Ishikawa (cell line): ENCODE measurements around the gene SLC25A42.

Experiments
- CEBPB ChIP-seq: IDR thresholded peaks from 2 replicates; pipeline ENCODE4 v1.6.1; 2012
- EGR1 ChIP-seq: IDR thresholded peaks from 2 replicates; pipeline ENCODE4 v1.6.1; 2012
- EP300 ChIP-seq: IDR thresholded peaks from 2 replicates; pipeline ENCODE4 v1.6.1; 2012; ENCODE audit warnings: borderline replicate concordance
- MAX ChIP-seq: IDR thresholded peaks from 2 replicates; pipeline ENCODE4 v1.6.1; 2012
- NFIC ChIP-seq: IDR thresholded peaks from 2 replicates; pipeline ENCODE4 v1.6.1; 2012
- RAD21 ChIP-seq: IDR thresholded peaks from 2 replicates; pipeline ENCODE4 v1.6.1; 2012; ENCODE audit warnings: low read depth
- TAF1 ChIP-seq: IDR thresholded peaks from 2 replicates; pipeline ENCODE4 v1.6.1; 2012; ENCODE audit warnings: low read depth, mild to moderate bottlenecking
- TEAD4 ChIP-seq: IDR thresholded peaks from 2 replicates; pipeline ENCODE4 v1.6.1; 2012
- YY1 ChIP-seq: IDR thresholded peaks from 2 replicates; pipeline ENCODE4 v1.6.1; 2012; ENCODE audit warnings: low read depth
- TF ChIP-seq, protein P1 (sequence below): IDR thresholded peaks from 2 replicates; pipeline ENCODE4 v1.6.1; 2012
- TF ChIP-seq, protein P2 (sequence below): IDR thresholded peaks from 2 replicates; pipeline ENCODE4 v1.6.1; 2012; ENCODE audit warnings: low read depth, mild to moderate bottlenecking

GRCh38 chr19:19121371-19121770 lies 57.6 kb downstream of the SLC25A42 start:
- TF ChIP-seq MAX (no peak), TEAD4 (no peak), TAF1 (no peak), NFIC (no peak), EGR1 (no peak), EP300 (no peak), RAD21 (no peak), YY1 (no peak), CEBPB (no peak)
- TF ChIP-seq, protein P1, sequence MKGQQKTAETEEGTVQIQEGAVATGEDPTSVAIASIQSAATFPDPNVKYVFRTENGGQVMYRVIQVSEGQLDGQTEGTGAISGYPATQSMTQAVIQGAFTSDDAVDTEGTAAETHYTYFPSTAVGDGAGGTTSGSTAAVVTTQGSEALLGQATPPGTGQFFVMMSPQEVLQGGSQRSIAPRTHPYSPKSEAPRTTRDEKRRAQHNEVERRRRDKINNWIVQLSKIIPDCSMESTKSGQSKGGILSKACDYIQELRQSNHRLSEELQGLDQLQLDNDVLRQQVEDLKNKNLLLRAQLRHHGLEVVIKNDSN = no peak
- TF ChIP-seq, protein P2, sequence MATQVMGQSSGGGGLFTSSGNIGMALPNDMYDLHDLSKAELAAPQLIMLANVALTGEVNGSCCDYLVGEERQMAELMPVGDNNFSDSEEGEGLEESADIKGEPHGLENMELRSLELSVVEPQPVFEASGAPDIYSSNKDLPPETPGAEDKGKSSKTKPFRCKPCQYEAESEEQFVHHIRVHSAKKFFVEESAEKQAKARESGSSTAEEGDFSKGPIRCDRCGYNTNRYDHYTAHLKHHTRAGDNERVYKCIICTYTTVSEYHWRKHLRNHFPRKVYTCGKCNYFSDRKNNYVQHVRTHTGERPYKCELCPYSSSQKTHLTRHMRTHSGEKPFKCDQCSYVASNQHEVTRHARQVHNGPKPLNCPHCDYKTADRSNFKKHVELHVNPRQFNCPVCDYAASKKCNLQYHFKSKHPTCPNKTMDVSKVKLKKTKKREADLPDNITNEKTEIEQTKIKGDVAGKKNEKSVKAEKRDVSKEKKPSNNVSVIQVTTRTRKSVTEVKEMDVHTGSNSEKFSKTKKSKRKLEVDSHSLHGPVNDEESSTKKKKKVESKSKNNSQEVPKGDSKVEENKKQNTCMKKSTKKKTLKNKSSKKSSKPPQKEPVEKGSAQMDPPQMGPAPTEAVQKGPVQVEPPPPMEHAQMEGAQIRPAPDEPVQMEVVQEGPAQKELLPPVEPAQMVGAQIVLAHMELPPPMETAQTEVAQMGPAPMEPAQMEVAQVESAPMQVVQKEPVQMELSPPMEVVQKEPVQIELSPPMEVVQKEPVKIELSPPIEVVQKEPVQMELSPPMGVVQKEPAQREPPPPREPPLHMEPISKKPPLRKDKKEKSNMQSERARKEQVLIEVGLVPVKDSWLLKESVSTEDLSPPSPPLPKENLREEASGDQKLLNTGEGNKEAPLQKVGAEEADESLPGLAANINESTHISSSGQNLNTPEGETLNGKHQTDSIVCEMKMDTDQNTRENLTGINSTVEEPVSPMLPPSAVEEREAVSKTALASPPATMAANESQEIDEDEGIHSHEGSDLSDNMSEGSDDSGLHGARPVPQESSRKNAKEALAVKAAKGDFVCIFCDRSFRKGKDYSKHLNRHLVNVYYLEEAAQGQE = no peak
